NCI-H446 (cell line): ENCODE results near the gene TBL1X.
"Not testable (repeated sequence)": the region's sequence is repeated elsewhere in the genome, so short reads cannot be mapped to it uniquely, and the experiment has no call there.

Source experiments
- DNase-seq, 2 experiments: peaks; one replicate each; lab custom pipeline; 2025; lab: John Stamatoyannopoulos, UW

Gene TBL1X

GRCh38 chrX:9765737-9766097, 300.9 kb downstream of the TBL1X start, which contains the start of gene GPR143:
TSS of gene GPR143 (minus strand) at chrX:9765847. CDS start at chrX:9765817, 30 bp downstream.
- DNase-seq = no peak

DNA sequence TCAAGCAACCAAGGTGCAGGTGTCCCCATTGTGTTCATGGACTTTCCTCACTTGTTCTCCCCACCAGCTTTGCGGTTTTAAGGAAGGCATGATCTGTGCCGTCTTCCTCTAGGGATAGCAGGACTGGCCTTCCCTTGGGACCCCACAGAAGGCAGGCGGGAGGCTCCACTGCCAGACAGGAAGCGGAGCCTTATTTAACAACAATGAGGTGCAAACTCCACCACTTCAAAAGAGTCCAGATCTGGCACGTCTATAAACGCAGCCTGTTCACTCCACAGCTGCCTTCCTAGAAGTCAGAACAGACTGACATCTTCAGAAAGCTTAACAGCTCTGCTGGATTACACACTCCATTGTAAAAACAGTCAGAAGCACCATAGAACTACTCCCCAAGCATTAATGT, 302.5 kb downstream of the TBL1X start:
- DNase-seq = no peak

- DNase-seq = not testable (repeated sequence)
Observed at GRCh38 chrX:9768321-9768839, 303.5 kb downstream of the TBL1X start.

DNA sequence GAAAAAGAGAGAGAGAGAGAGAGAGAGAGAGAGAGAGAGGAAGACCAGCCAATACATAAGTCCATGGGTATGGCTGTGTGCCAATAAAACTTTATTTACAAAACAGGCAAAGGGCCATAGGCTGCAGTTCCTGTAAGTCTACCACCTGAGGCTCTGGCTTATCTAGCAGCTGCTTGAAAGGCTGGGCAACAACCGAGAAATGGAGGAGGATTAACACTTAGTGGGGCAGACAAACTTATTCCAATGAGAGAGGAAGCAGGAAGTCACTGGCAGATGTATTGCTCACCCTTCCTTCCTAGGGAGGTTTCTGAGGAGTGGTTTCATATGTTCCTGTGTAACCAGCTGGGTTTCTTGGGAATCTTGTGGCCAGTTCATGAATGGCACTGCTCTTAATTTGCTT, 305.5 kb downstream of the TBL1X start:
- DNase-seq = no peak

- no peak for DNase-seq
Observed at GRCh38 chrX:9772943-9773342, 308.1 kb downstream of the TBL1X start.

DNA sequence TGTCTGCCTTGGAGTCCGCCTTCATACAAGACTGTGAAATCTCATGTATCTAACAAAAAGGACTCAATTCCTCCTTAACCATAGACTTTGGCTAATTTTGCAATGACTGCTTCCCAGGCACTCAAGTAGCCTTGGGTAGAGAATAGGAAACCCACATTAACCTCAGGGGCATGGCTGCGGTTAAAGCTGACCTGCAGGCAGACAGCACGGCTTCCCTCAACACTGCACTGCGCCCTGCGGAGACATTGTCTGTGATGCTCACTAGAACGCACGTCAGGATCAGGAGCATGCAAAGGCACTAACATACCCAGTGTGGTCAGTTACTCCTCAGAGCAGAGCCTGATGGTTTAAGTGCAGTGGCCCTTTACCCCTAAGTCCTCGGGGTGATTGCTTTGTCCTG, 311.1 kb downstream of the TBL1X start:
- no peak for DNase-seq

- DNase-seq = no peak
Observed at GRCh38 chrX:9781941-9782340, 317.1 kb downstream of the TBL1X start.

- DNase-seq = no peak
Observed at GRCh38 chrX:9784332-9784731, 319.5 kb downstream of the TBL1X start.

- DNase-seq = no peak
Observed at GRCh38 chrX:9785254-9785943, 320.5 kb downstream of the TBL1X start.

DNA sequence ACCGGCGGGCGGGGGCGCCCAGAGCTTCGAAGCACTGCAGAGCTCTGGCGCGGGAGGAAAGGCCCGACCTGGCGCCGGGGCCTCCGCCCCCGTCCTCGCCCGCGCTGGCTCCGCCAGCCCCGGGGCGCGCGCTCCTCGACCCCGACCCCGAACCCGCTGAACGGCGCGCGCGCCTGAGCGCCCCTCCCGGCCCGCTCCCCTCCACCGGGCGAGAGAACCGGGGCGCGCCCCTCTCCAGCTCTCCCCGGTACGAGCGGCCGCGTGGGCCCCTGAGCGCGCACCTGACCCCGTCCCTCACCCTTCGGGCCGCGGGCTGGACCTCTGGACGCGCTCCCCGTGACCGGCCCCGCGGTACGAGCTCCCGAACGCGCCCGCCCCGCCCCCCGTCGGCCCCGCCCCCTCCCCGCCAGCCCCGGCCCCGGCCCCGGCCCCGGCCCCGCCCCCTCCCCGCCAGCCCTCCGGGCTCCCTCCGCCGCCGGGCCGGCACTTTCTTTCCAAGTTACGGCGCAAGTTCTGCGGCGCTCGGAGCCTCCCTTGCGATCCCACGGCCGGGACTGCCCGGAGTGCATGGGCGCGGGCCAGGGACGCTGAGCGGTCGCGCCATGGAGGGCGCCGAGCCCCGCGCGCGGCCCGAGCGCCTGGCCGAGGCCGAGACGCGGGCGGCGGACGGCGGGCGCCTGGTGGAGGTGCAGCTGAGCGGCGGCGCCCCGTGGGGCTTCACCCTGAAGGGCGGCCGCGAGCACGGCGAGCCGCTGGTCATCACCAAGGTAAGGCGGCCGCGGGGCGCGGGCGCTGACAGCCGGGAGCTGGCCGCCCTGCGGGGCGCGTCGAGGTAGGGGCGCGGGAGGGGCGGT, 321.3 kb downstream of the TBL1X start, which contains the start of gene SHROOM2:
Gene SHROOM2 (plus strand): TSS at position 486 of the 854 bp plus-strand sequence. CDS start 117 bp downstream, at position 603.
- DNase-seq = no peak

GRCh38 chrX:9786798-9787635, 322.2 kb downstream of the TBL1X start:
- DNase-seq = no peak

GRCh38 chrX:9788911-9789310, 324.1 kb downstream of the TBL1X start:
- no peak for DNase-seq

GRCh38 chrX:9789555-9789954, 324.7 kb downstream of the TBL1X start:
- DNase-seq = no peak
